H1 (cell line): ENCODE data around the gene CD79A. TPM values are rescaled to one million over a fixed set of nuclear protein-coding genes. Genes with fewer than 3 reads are reported as not detected.
A peak's percentile ranks its signal among the peaks of the same experiment; 100 is the strongest.

ENCODE experiments used
- CTCF ChIA-PET: fragments of 300-600 bp; sonication (Branson Sonifier 250); formaldehyde crosslinking; loops from one replicate; lab custom pipeline; 2021; ENCODE audit not compliant: partially characterized antibody; lab: Charles Lee
- POLR2A ChIA-PET: fragments of 300-600 bp; sonication (Branson Sonifier 250); formaldehyde crosslinking; loops from one replicate; lab custom pipeline; 2021; ENCODE audit warnings: inconsistent platforms; ENCODE audit not compliant: partially characterized antibody; lab: Charles Lee
- DNase-seq, 2 experiments: peaks; one replicate each; pipeline versions ENCODE4 v3.0.0 to v3.0.0-alpha.2; 2010 to 2022; ENCODE audit warnings: low spot score in 2 of 2, low read depth in 1 of 2, mixed read lengths in 1 of 2
- FAIRE-seq: peaks from 2 replicates; lab custom pipeline; 2011; peaks lifted over from hg19 to GRCh38; lab: Jason Lieb, UNC
- H2AFZ ChIP-seq: 2 replicates; pipeline ENCODE4 v1.8.1; 2012; ENCODE audit warnings: low read length, inconsistent platforms
- H2AK5ac ChIP-seq: 2 replicates; pipeline ENCODE4 v1.6.1; 2013; ENCODE audit warnings: low read depth, low read length
- H2BK120ac ChIP-seq: replicated peaks from 2 replicates; pipeline ENCODE3; 2013; ENCODE audit warnings: low read depth, low read length, inconsistent platforms
- H2BK12ac ChIP-seq: 2 replicates; pipeline ENCODE4 v1.6.1; 2013; ENCODE audit warnings: low read depth, low read length
- H2BK15ac ChIP-seq: 2 replicates; pipeline ENCODE4 v1.6.1; 2013; ENCODE audit warnings: low read length
- H2BK20ac ChIP-seq: 2 replicates; pipeline ENCODE4 v1.6.1; 2013; ENCODE audit warnings: low read length
- H2BK5ac ChIP-seq: 2 replicates; pipeline ENCODE4 v1.6.1; 2013; ENCODE audit warnings: low read depth, low read length
- H3K14ac ChIP-seq: 2 replicates; pipeline ENCODE4 v1.6.1; 2013; ENCODE audit warnings: inconsistent platforms; ENCODE audit not compliant: insufficient read length
- H3K18ac ChIP-seq: 2 replicates; pipeline ENCODE4 v1.6.1; 2013; ENCODE audit warnings: low read length; ENCODE audit errors: extremely low read depth
- H3K23ac ChIP-seq: 2 replicates; pipeline ENCODE4 v1.6.1; 2013; ENCODE audit warnings: inconsistent platforms; ENCODE audit not compliant: insufficient read length
- H3K23me2 ChIP-seq: 2 replicates; pipeline ENCODE4 v1.6.1; 2013; ENCODE audit warnings: low read depth, low read length
- H3K27ac ChIP-seq: 2 replicates; pipeline ENCODE4 v1.6.1; 2011; ENCODE audit warnings: low read depth, low read length, inconsistent platforms
- H3K27me3 ChIP-seq, 4 experiments: replicated peaks in 1 of 4; 1 replicate in 1 of 4; 2 replicates in 3 of 4; pipeline versions ENCODE4 v1.6.1 to v1.8.1; 2011 to 2013; ENCODE audit warnings: low read length in 3 of 4, mild to moderate bottlenecking in 3 of 4, inconsistent platforms in 2 of 4, mixed read lengths in 2 of 4, moderate library complexity in 1 of 4; ENCODE audit not compliant: control insufficient read depth in 3 of 4, insufficient read depth in 3 of 4; ENCODE audit errors: extremely low read depth in 1 of 4
- H3K36me3 ChIP-seq, 4 experiments: 2 replicates each; pipeline versions ENCODE4 v1.6.1 to v1.8.1; 2011 to 2013; ENCODE audit warnings: mild to moderate bottlenecking in 4 of 4, low read length in 3 of 4, moderate library complexity in 2 of 4, control low read depth in 1 of 4, inconsistent platforms in 1 of 4; ENCODE audit not compliant: insufficient read depth in 4 of 4, control insufficient read depth in 2 of 4
- H3K4ac ChIP-seq: replicated peaks from 2 replicates; pipeline ENCODE3; 2013; ENCODE audit warnings: low read length, low read depth, mixed read lengths, inconsistent platforms; ENCODE audit not compliant: insufficient read length
- H3K4me1 ChIP-seq, 4 experiments: replicated peaks in 1 of 4; 1 replicate in 1 of 4; 2 replicates in 3 of 4; pipeline versions ENCODE4 v1.6.1 to v1.8.1; 2011 to 2013; ENCODE audit warnings: low read length in 3 of 4, inconsistent platforms in 2 of 4, mixed read lengths in 1 of 4; ENCODE audit not compliant: insufficient read depth in 4 of 4, control insufficient read depth in 3 of 4
- H3K4me2 ChIP-seq, 2 experiments: 2 replicates each; pipeline versions ENCODE4 v1.6.1 to v1.8.1; 2011 to 2013; ENCODE audit warnings: low read depth in 2 of 2, low read length in 2 of 2, control low read depth in 1 of 2, inconsistent platforms in 1 of 2, mild to moderate bottlenecking in 1 of 2; ENCODE audit not compliant: insufficient read depth in 1 of 2
- H3K4me3 ChIP-seq, 4 experiments: fragments of 200-600, 300-600 bp in 1 of 4; sonication (generic), shearing (Covaris generic), sonication (Bioruptor Twin) in 1 of 4; 2 replicates each; pipeline versions ENCODE4 v1.5.1 to v1.8.1; 2011 to 2016; ENCODE audit warnings: low read length in 4 of 4, low read depth in 3 of 4, control low read depth in 2 of 4, inconsistent platforms in 2 of 4, mild to moderate bottlenecking in 2 of 4, mixed read lengths in 1 of 4, moderate library complexity in 1 of 4; ENCODE audit not compliant: insufficient read depth in 2 of 4; ENCODE audit errors: extremely low read depth in 1 of 4
- H3K56ac ChIP-seq: replicated peaks from 2 replicates; pipeline ENCODE3; 2013; ENCODE audit warnings: low read depth, mild to moderate bottlenecking, mixed read lengths, low read length, inconsistent platforms; ENCODE audit not compliant: insufficient read length
- H3K79me1 ChIP-seq: 2 replicates; pipeline ENCODE4 v1.6.1; 2013; ENCODE audit warnings: low read depth, low read length, control low read depth
- H3K79me2 ChIP-seq, 2 experiments: 2 replicates each; pipeline versions ENCODE4 v1.6.1 to v1.8.1; 2012 to 2013; ENCODE audit warnings: low read length in 2 of 2, mild to moderate bottlenecking in 2 of 2, inconsistent platforms in 1 of 2; ENCODE audit not compliant: insufficient read depth in 2 of 2, control insufficient read depth in 1 of 2
- H3K9ac ChIP-seq, 4 experiments: replicated peaks in 1 of 4; 1 replicate in 1 of 4; 2 replicates in 3 of 4; pipeline versions ENCODE4 v1.6.1 to v1.8.1; 2011 to 2013; ENCODE audit warnings: low read depth in 3 of 4, low read length in 3 of 4, control low read depth in 2 of 4, mild to moderate bottlenecking in 2 of 4, moderate library complexity in 2 of 4, inconsistent platforms in 1 of 4; ENCODE audit errors: extremely low read depth in 1 of 4
- H3K9me3 ChIP-seq, 2 experiments: 2 replicates each; pipeline versions ENCODE4 v1.6.1 to v1.8.1; 2012 to 2013; ENCODE audit warnings: mild to moderate bottlenecking in 2 of 2, moderate library complexity in 2 of 2, control low read depth in 1 of 2, inconsistent platforms in 1 of 2, low read depth in 1 of 2, low read length in 1 of 2, mixed read lengths in 1 of 2; ENCODE audit not compliant: insufficient read depth in 2 of 2
- H4K20me1 ChIP-seq, 2 experiments: replicated peaks in 1 of 2; 2 replicates each; pipeline versions ENCODE3 to v1.8.1; 2011 to 2013; ENCODE audit warnings: inconsistent platforms in 2 of 2, low read length in 2 of 2, mild to moderate bottlenecking in 1 of 2; ENCODE audit not compliant: insufficient read depth in 2 of 2, control insufficient read depth in 1 of 2
- H4K5ac ChIP-seq: 2 replicates; pipeline ENCODE4 v1.6.1; 2013; ENCODE audit warnings: low read length, low read depth, mixed read lengths, inconsistent platforms; ENCODE audit not compliant: insufficient read length
- H4K8ac ChIP-seq: 2 replicates; pipeline ENCODE4 v1.8.0; 2013; ENCODE audit warnings: mild to moderate bottlenecking, moderate library complexity, low read length, inconsistent platforms; ENCODE audit not compliant: insufficient read depth; ENCODE audit errors: extremely low read depth
- H4K91ac ChIP-seq: replicated peaks from 2 replicates; pipeline ENCODE3; 2013; ENCODE audit warnings: low read length, mixed read lengths, inconsistent platforms; ENCODE audit not compliant: insufficient read length
- BRCA1 ChIP-seq: IDR thresholded peaks from 2 replicates; pipeline ENCODE4 v1.6.1; 2012; ENCODE audit warnings: low read depth, low read length, improper control_type of control experiment
- CREB1 ChIP-seq: IDR thresholded peaks from 2 replicates; pipeline ENCODE4 v1.6.1; 2012; ENCODE audit warnings: inconsistent platforms
- CTBP2 ChIP-seq: IDR thresholded peaks from 2 replicates; pipeline ENCODE4 v1.7.0; 2011; ENCODE audit warnings: borderline replicate concordance, mild to moderate bottlenecking, moderate library complexity, mixed read lengths, low read length; ENCODE audit not compliant: insufficient read depth, insufficient read length
- EZH2 ChIP-seq: fragments of 200-600 bp; sonication (generic); IDR thresholded peaks from 2 replicates; pipeline ENCODE4 v1.7.1; 2012; ENCODE audit warnings: low read depth, mild to moderate bottlenecking, moderate library complexity, low read length, inconsistent platforms; ENCODE audit not compliant: severe bottlenecking
- HDAC2 ChIP-seq, 2 experiments: fragments of 300-600 bp in 1 of 2; sonication (generic) in 1 of 2; IDR thresholded peaks; 2 replicates each; pipeline ENCODE4 v1.6.1; 2011 to 2012; ENCODE audit warnings: low read depth in 2 of 2, low read length in 2 of 2, mild to moderate bottlenecking in 2 of 2, moderate library complexity in 2 of 2, borderline replicate concordance in 1 of 2, inconsistent platforms in 1 of 2
- KDM4A ChIP-seq: IDR thresholded peaks from one replicate; pipeline ENCODE4 v1.7.1; 2012; ENCODE audit warnings: low read depth, mild to moderate bottlenecking, moderate library complexity, low read length, inconsistent platforms; ENCODE audit not compliant: severe bottlenecking
- KDM5A ChIP-seq: fragments of 200-600 bp; IDR thresholded peaks from 2 replicates; pipeline ENCODE4 v1.7.1; 2012; ENCODE audit warnings: mild to moderate bottlenecking, low read length, inconsistent platforms, mixed read lengths
- POLR2AphosphoS5 ChIP-seq: IDR thresholded peaks from 2 replicates; pipeline ENCODE4 v1.6.1; 2011; ENCODE audit warnings: low read depth, low read length
- RNF2 ChIP-seq: fragments of 200-900, 300-1000 bp; sonication (generic); IDR thresholded peaks from 2 replicates; pipeline ENCODE4 v1.7.1; 2016; ENCODE audit warnings: borderline replicate concordance, low read depth, mild to moderate bottlenecking, antibody characterized with exemption, low read length; ENCODE audit not compliant: poor library complexity, severe bottlenecking; ENCODE audit errors: missing control alignments
- SIN3A ChIP-seq, 2 experiments: IDR thresholded peaks in 1 of 2; conservative IDR thresholded peaks in 1 of 2; 2 replicates each; pipeline ENCODE4 v1.6.1; 2011 to 2012; ENCODE audit warnings: low read length in 2 of 2, improper control_type of control experiment in 1 of 2, low read depth in 1 of 2, mild to moderate bottlenecking in 1 of 2
- SUZ12 ChIP-seq: fragments of 200-600 bp; sonication (generic); IDR thresholded peaks from 2 replicates; pipeline ENCODE4 v1.6.1; 2012; ENCODE audit warnings: mild to moderate bottlenecking, inconsistent platforms, low read length, moderate library complexity, mixed read lengths
- WGBS, 2 experiments: shearing (Covaris generic) in 1 of 2; methylation state at CpG; one replicate each; pipeline versions ENCODE4 v1.1.6 to v1.1.7; 2013 to 2015; ENCODE audit warnings: low lambda C conversion rate in 2 of 2, mixed read lengths in 2 of 2, inconsistent platforms in 1 of 2, low coverage in 1 of 2, missing lambda C conversion rate in 1 of 2; ENCODE audit not compliant: insufficient replicate concordance in 2 of 2, insufficient coverage in 1 of 2, insufficient read length in 1 of 2; ENCODE audit errors: extremely low coverage in 1 of 2, missing lambda C conversion rate in 1 of 2; 5-methylcytosine and 5-hydroxymethylcytosine counted together
- polyA plus RNA-seq, 7 experiments: library from polyadenylated mRNA; depleted of rRNA in 3 of 7; stranded (reverse) in 5 of 7; unstranded in 2 of 7; fragments of >200 nt in 5 of 7; fragments of 200-250 nt in 2 of 7; gene quantifications; 1 replicate in 5 of 7; 2 replicates in 1 of 7; 4 replicates in 1 of 7; pipeline versions ENCODE4 v1.2.1 to v1.2.3, GENCODE V29; 2011 to 2013; ENCODE audit warnings: missing spikeins in 2 of 7, mixed read lengths in 2 of 7
- total RNA-seq: library from RNA; stranded (reverse); fragmentation: NEBNext Ultra II Directional; extraction: Animal tissue kit (Norgen Biotek cat#: 25700); gene quantifications from 2 replicates; pipeline ENCODE4 v1.2.1, GENCODE V29; 2021

CD79A gene
- total and polyA plus RNA-seq, 2 of the 8 experiments (the other 6 are each of a cell fraction or from before 2014, with no cell fraction given), result 0.54 to 0.77 TPM

- Histone ChIP-seq H3K27me3 (peaks cover 88 to 98% (median 95%) of the 10 kb centered on the region in 4 experiments), H4K91ac (no peak overlapping the region), H2BK120ac (no peak overlapping the region), H2BK20ac (no peak overlapping the region), H4K5ac (no peak overlapping the region), H3K4me3 (peak overlapping the region; percentile 33 to 60 (median 42); a peak in 6 of 8 replicates), H3K23ac (no peak overlapping the region), H3K36me3 (no peaks in the 10 kb centered on the region), H3K9me3 (no peaks in the 10 kb centered on the region), H2BK12ac (no peak overlapping the region), H3K27ac (no peak overlapping the region), H3K56ac (no peak overlapping the region), H3K18ac (no peak overlapping the region), H2AK5ac (no peak overlapping the region), H2BK5ac (no peak overlapping the region), H3K4me2 (peak overlapping the region; percentile 66 to 79), H2BK15ac (no peak overlapping the region), H3K14ac (no peak overlapping the region), H3K4me1 (peaks cover 6 to 20% (median 13%) of the 10 kb centered on the region in 4 experiments), H4K8ac (no peak overlapping the region; the same call in 1 of the 2 replicates), H4K20me1 (peaks cover 8 to 30% of the 10 kb centered on the region in 2 experiments), H3K9ac (no peak overlapping the region), H3K79me1 (no peaks in the 10 kb centered on the region), H2AFZ (no peak overlapping the region), H3K79me2 (no peaks in the 10 kb centered on the region), H3K23me2 (peaks cover 12% of the 10 kb centered on the region), H3K4ac (no peak overlapping the region)
- ChIA-PET POLR2A (interaction anchor here (0.7 to 9.6 kb wide), 9 partner anchors 9 to 67 kb away, joined by 3 to 71 read pairs (median 5); partner anchors contain the start of gene RPS19), CTCF (interaction anchor here (1.0 to 1.5 kb wide), 7 partner anchors 9 to 54 kb away, joined by 3 to 6 read pairs (median 5); no protein-coding TSS in a partner anchor)
- TF ChIP-seq CREB1 (no peak), SUZ12 (peak; percentile 50; the same call in 1 of the 2 replicates), KDM4A (no peak), CTBP2 (no peak), HDAC2 (IDR thresholded peaks at IDR 0.05; ENCODE audit: borderline replicate concordance in 1 of 2, low read depth in 2 of 2, low read length in 2 of 2) (no peak), KDM5A (no peak), EZH2 (peak; percentile 71), RNF2 (no peak), POLR2AphosphoS5 (no peak), BRCA1 (no peak), SIN3A (conservative IDR thresholded peaks at IDR 0.05 in 1 of 2, IDR thresholded peaks at IDR 0.05 in 1 of 2; ENCODE audit: low read depth in 1 of 2, low read length in 2 of 2) (no peak)
- WGBS, 2 experiments, result 32% methylated on average over 2 of the region's 43 CpGs; no CpG with 5 or more reads in 1 of the 2 experiments
- FAIRE-seq (no peak), DNase-seq (no peak)
Measured at GRCh38 chr19:41927497-41928192, 50.6 kb downstream of the CD79A start.
